GM12891 (cell line): ENCODE results near the gene NRDE2.

ENCODE experiments used
- DNase-seq: peaks from one replicate; pipeline ENCODE4 v3.0.0; 2011; ENCODE audit warnings: low spot score; ENCODE audit not compliant: insufficient read length
- FAIRE-seq: peaks from 2 replicates; lab custom pipeline; 2011; peaks lifted over from hg19 to GRCh38; lab: Jason Lieb, UNC
- PAX5 ChIP-seq: IDR thresholded peaks from 2 replicates; pipeline ENCODE4 v1.6.1; 2011; ENCODE audit warnings: low read length, moderate library complexity, mild to moderate bottlenecking; ENCODE audit not compliant: insufficient read depth, severe bottlenecking
- POLR2A ChIP-seq: IDR thresholded peaks from 2 replicates; pipeline ENCODE4 v1.6.1; 2011; ENCODE audit warnings: low read depth, low read length, control low read depth
- POLR2AphosphoS5 ChIP-seq: IDR thresholded peaks from 2 replicates; pipeline ENCODE4 v1.6.1; 2011; ENCODE audit warnings: low read depth, low read length, control low read depth
- POU2F2 ChIP-seq: IDR thresholded peaks from 2 replicates; pipeline ENCODE4 v1.6.1; 2011; ENCODE audit warnings: low read depth, mild to moderate bottlenecking, control low read depth, low read length, moderate library complexity
- SPI1 ChIP-seq: IDR thresholded peaks from 2 replicates; pipeline ENCODE4 v1.6.1; 2011; ENCODE audit warnings: low read depth, low read length, control low read depth
- TAF1 ChIP-seq: IDR thresholded peaks from 2 replicates; pipeline ENCODE4 v1.6.1; 2011; ENCODE audit warnings: low read depth, low read length, control low read depth

Gene NRDE2

DNA sequence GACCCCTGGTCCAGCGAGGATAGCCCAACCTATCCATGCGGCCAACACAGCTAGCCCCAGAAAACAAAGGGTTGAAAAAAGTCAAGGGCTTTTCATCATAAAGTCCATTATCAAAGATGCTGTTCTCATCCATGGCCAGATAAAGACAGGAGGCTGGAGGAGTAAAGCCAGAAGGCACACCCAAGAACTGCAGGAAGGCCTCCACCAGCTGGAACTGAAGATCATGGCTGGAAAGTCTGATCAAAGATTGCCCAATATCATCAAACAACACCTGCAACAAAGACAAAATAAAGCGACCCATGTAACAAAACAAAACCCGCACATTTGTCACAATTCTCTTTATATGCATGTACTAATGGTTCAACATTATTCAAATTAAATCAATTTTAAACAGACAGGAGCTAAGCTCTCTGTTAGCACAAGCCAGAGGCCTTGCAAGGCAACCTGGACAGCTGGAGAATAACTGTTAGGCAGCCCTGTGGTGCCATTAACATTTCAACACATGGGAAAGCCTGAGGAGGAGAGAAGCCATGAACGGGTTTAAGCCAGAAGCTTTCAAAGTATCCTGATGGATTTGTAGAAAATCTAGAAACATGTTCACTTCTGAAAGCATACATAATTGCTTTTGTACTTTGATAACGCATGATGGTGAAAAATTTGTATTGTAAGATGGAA is 41.3 kb downstream of the NRDE2 start:
- FAIRE-seq (no peak), DNase-seq (no peak)
- TF ChIP-seq PAX5 = no peak
- no peak for TF ChIP-seq POLR2AphosphoS5

DNA sequence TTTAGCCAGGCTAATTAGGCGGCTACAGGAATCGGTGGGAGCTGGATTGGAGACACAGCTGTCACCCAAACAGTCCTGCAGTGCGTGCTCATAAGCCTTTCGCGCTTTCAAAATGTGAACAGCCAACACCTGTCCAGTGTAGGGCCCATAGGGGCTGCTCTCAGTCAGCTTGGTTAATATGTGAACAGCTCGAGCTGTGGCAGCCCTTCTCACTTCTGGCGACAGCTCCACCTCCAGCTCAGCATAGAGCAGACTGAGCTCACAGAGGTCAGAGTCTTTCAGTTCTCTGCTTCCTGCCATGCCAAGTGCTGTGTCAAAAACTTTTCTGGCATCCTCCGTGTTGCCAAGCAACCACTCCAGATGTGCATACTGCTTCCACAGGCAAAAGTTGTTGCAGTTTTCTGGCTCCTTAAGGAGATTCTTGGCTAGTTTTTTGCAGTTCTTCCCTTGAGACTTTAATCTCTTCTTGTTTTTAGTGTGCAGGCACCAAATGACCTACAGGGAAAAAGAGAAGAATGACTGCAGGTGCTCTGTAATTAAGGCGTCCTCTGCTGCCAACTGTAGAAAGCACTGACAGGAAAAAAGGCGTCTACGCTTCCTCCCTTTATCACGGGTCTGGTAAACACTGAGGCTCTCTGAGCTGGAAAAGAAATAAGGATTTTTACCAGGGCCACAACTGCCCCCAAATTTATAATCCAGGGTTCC is 42.9 kb downstream of the NRDE2 start:
- TF ChIP-seq POLR2A = no peak
- no peak for TF ChIP-seq PAX5
- no peak for TF ChIP-seq SPI1
- no peak for TF ChIP-seq POU2F2
- no peak for TF ChIP-seq POLR2AphosphoS5
- TF ChIP-seq TAF1 = no peak
- FAIRE-seq (no peak), DNase-seq (no peak)

DNA sequence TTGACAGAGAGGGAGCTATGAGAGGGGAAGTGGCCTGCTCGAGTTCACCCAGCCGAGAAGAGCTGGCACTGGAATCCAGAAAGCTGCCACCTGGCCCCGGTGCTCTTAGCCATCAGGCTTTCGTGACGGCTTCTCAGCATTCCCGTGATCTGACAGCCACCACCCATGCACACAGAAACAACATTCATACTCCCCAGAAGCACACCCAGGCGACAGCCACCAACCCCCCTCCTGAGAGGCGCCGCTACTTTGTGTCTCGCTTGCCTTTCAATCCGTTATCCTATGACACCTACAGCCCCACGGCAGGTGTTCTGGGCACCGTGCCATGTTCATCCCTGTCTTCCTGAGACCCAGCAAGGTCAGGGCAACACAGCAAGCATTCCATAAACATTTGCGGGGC is 44.0 kb downstream of the NRDE2 start:
- DNase-seq = no peak
- TF ChIP-seq POLR2A = no peak
- no peak for TF ChIP-seq TAF1
- no peak for TF ChIP-seq SPI1
- no peak for TF ChIP-seq POLR2AphosphoS5
- TF ChIP-seq POU2F2 = no peak
- TF ChIP-seq PAX5 = no peak
- FAIRE-seq = no peak

DNA sequence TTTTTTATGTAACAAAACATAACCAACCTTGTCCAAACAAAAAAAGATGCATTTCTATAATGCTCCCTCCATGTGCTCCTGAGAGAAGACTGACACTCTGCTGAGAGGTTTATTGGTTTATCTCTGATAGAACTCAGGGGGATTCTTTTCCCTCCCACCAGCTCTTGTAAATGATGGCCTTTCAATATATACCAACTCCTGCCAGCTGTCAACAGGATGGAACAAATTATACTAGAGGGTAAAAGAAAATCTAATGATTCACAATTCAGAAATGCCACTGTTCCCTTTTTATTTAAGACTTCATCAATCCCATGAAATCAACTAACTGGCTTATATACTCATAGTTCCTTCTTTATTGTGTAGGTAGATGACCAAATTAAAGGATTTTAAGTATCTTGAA is 50.0 kb downstream of the NRDE2 start:
- TF ChIP-seq POLR2AphosphoS5 (no peak), POLR2A (no peak), POU2F2 (no peak), SPI1 (no peak), TAF1 (no peak), PAX5 (no peak)
- DNase-seq = no peak

DNA sequence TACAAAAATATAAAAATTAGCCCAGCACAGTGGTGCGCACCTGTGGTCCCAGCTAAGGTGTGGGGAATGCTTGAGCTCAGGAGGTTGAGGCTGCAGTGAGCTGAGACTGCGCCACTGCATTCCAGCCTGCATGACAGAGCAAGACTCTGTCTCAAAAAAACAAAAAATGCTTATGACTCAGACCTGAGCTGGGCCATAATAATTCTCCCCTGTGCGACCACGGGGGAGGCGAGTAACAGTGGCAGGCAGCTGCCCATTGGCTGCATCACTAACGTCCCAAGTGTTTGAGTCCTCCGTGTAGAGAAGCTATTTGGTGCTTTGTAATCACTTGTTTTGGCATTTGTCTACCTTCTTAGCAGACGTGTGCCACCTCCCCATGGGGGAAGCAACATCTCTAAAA is 50.5 kb downstream of the NRDE2 start:
- TF ChIP-seq TAF1 (no peak), SPI1 (no peak), PAX5 (no peak), POU2F2 (no peak), POLR2AphosphoS5 (no peak), POLR2A (no peak)
- FAIRE-seq = no peak
- DNase-seq = no peak

More for the DNA sequence above, 50.0 kb downstream of the NRDE2 start:
- FAIRE-seq = no peak

DNA sequence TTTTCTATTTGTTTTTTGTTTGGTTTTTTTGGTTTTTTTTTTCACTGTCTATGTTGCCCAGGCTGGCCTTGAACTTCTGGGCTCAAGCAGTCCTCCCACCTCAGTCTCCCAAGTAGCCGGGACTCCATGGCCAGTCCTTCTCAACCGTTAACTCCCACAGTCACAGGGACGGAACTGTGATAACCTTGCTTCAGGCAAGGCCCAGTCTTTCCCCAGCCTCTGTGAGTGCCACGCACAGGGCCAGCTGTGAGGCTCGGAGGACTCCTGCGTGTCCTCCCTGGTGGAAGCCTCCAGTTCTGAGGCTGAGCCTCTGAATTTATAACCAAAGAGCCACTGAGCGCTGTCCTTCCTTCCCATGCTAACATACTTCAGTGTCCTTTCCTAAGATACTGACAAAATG is 51.6 kb downstream of the NRDE2 start:
- DNase-seq (no peak), FAIRE-seq (no peak)
- TF ChIP-seq TAF1 (no peak), POLR2AphosphoS5 (no peak), POLR2A (no peak), SPI1 (no peak), POU2F2 (no peak), PAX5 (no peak)

DNA sequence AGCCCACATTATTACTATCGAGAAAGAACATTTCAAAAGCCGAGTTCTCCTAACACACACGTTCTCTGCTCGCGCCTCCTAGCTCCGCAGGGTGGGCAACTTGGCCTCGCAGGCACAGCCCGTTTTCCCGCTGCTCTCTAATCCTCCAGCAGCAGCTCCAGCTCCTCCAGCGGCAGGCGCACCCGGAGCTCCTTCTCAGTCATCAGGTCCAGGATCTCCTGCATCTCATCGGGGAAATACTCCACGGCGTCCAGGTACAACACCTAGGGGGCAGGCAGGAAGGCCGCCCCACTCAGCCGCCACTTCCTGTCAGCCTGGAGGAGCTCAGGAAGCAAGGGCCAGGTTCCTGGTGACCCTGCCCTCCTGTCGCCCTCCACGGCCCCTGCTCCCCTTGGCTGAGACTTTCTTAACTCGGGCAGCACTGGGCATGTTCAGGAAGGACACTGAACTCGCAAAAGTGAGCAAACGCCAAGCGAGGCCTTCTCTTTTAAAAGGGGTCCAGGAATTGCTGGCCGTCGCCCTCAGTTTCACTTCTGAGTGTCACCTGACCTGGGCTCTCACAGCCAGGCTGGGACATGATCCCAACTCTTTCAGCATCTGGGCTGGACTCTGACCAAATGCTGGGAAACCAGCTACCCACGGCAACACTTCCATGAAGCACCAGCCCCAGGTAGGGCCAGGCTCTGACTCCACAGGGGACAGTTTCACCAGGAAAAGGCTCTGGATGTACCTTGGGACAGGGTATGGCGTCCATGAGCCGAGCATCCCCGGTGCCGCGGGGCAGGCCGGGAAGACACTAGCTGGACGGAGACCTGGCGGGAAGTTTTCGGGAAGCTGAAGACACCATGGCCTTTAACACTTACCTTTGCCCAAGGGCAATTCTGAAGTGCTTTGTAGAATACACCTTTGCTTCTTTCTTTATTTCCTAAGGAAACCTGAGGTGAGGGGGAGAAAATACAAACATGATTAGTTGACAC is 53.3 kb downstream of the NRDE2 start:
- no peak for TF ChIP-seq POLR2AphosphoS5
- TF ChIP-seq POLR2A = no peak
- no peak for TF ChIP-seq SPI1
- FAIRE-seq (no peak), DNase-seq (no peak)

DNA sequence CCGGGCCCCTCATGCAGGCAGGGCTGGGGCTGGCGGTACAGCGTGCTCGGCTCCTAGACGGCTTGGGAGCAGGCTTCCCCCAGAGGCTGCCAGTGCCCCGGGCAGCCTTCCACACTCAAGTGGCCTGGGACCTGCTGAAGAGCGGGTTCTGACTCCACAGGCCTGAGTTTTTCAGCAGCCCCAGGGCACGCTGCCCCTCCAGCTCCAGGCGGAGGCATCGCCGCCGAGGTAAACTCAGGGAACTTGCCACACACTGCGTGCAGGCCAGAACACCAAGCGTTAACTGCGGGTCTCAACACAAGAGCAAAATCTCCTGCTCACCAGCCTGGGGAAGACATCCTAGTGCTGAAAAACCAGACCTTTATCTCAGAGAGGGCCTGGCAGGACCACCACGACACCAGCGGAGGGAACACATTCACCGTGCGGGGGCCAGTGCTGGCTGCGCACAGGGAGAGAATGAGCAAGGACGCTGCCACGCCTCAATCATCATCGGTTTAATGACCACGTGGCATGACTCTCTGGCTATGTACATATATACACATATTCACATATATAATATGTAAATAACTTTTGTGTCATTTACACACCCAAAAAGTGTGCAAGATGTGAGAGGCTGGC is 54.1 kb downstream of the NRDE2 start:
- DNase-seq (no peak), FAIRE-seq (no peak)
- TF ChIP-seq POLR2AphosphoS5 = no peak
- no peak for TF ChIP-seq TAF1
- no peak for TF ChIP-seq POU2F2
- no peak for TF ChIP-seq SPI1
- no peak for TF ChIP-seq POLR2A
- no peak for TF ChIP-seq PAX5
